ENCODE measurements around the gene PPP1R14B. TPM values are rescaled to one million over a fixed set of nuclear protein-coding genes. Genes with fewer than 3 reads are reported as not detected.

The PPP1R14B gene
- total and polyA plus RNA-seq, 5 donors = 75.3 to 146 (median 99.9) TPM

DNA sequence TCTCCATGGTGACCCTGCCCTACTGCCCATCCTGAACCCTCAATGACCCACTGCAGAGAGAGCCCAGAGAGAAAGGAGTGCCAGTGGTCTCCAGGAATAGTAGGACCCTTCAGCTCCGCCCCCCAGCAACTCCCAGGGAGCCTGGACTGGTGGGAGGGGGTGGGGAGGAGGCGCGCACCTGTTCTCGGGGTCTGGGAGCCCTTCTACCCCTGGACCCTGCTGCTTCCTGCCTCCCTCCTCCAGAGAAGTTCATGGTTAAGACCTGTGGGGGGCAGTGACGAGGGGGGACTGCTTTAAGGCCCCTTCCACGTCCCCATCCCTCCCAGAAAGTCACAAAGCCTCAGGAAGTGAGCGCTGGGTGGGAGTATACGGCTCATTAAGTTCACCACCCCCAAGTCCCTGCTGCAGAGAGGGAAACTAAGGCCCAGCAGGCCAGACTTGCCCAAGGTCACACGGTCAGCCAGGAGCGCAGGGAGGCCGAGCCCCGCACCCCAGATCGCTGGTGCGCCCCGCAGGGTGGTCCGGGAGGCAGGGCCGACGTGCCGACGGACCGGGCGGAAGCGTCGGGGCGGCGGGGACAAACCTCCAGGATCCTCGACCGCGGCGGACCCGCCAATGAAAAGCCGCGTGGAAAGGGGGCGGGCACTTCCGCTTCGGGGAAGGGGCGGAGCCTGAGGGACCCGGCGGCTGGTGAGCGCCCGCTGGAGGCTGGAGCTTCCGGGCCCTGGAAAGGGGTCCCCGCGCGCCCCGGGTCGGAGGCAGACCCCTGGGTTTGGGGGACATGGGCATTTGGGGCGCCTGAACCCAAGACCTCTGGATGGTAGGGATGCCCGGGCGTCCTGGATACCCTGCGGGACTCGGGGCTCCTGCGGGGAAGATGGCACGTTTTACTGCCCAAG is 20.9 kb downstream of the PPP1R14B start, which contains the start of the genes NUDT22 and TRPT1:
NUDT22 (plus strand) TSS at position 667 of the 899 bp plus-strand sequence. CDS start 379 bp downstream, outside the sequence.
TRPT1 (minus strand) TSS at position 579 of the 899 bp plus-strand sequence; CDS start at position 253, 326 bp downstream.
- intact Hi-C loops (cut with DNase I) = no loop called here
- Histone ChIP-seq H3K9me3 (ENCODE audit: control insufficient read depth, low read length) (no peaks in the 10 kb centered on the region), H3K27me3 (ENCODE audit: control insufficient read depth, insufficient read depth) (no peaks in the 10 kb centered on the region), H3K27ac (ENCODE audit: low read length) (peak within 1 kb of the TSS; percentile 92), H3K4me1 (ENCODE audit: control insufficient read depth, insufficient read depth, low read length) (peaks cover 5% of the 10 kb centered on the region), H3K4me3 (ENCODE audit: low read length) (peak within 1 kb of the TSS; percentile 56)
- DNase-seq (peak; percentile 92 to 97 (median 96)), ATAC-seq (peak; percentile 82 to 84)
- whole genome bisulfite sequencing = under 1% methylated on average over 54 of the region's 54 CpGs

GRCh38 chr11:64224891-64225607 is 21.7 kb downstream of the PPP1R14B start:
- DNase-seq (peak in 2 of 3 donors; percentile 41 to 61), ATAC-seq (peak in 1 of 2 donors; percentile 1)
- Histone ChIP-seq H3K4me3 (ENCODE audit: low read length) (peak overlapping the region; percentile 56), H3K27ac (ENCODE audit: low read length) (peak overlapping the region; percentile 92), H3K9me3 (ENCODE audit: control insufficient read depth, low read length) (no peaks in the 10 kb centered on the region), H3K4me1 (ENCODE audit: control insufficient read depth, insufficient read depth, low read length) (peaks cover 5% of the 10 kb centered on the region), H3K27me3 (ENCODE audit: control insufficient read depth, insufficient read depth) (no peaks in the 10 kb centered on the region)
- 58% methylated on average over 22 of the region's 22 CpGs for WGBS
- intact Hi-C loops (cut with DNase I) = no loop called here

- peak in 1 of 3 donors; percentile 57 for DNase-seq
- no peak overlapping the region for H3K4me3 ChIP-seq (ENCODE audit: low read length)
Observed at GRCh38 chr11:64224151-64224890, 22.4 kb downstream of the PPP1R14B start.

DNA sequence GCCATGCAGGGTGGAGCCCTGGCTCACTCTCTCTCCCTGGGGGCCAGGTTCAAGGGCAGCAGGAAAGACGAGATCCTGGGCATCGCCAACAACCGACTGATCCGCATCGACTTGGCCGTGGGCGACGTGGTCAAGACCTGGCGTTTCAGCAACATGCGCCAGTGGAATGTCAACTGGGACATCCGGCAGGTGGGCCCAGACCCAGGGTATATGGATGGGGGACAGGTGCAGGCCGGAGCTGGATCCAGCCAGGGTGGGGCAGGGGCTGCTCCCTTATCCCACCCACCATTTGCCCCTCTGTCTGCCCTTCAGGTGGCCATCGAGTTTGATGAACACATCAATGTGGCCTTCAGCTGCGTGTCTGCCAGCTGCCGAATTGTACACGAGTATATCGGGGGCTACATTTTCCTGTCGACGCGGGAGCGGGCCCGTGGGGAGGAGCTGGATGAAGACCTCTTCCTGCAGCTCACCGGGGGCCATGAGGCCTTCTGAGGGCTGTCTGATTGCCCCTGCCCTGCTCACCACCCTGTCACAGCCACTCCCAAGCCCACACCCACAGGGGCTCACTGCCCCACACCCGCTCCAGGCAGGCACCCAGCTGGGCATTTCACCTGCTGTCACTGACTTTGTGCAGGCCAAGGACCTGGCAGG is 23.6 kb downstream of the PPP1R14B start:
- WGBS = 76% methylated on average over 24 of the region's 24 CpGs
- Histone ChIP-seq H3K4me1 (ENCODE audit: control insufficient read depth, insufficient read depth, low read length) (peaks cover 5% of the 10 kb centered on the region), H3K27ac (ENCODE audit: low read length) (no peak overlapping the region), H3K9me3 (ENCODE audit: control insufficient read depth, low read length) (no peaks in the 10 kb centered on the region), H3K4me3 (ENCODE audit: low read length) (no peak overlapping the region), H3K27me3 (ENCODE audit: control insufficient read depth, insufficient read depth) (no peaks in the 10 kb centered on the region)
- DNase-seq = peak in 2 of 3 donors; percentile 68 to 70
- no peak for ATAC-seq
- intact Hi-C loops (cut with DNase I) = no loop called here

More at GRCh38 chr11:64224151-64224890, 22.4 kb downstream of the PPP1R14B start:
- 94% methylated on average over 17 of the region's 17 CpGs for WGBS
- no peak overlapping the region for H3K27ac ChIP-seq (ENCODE audit: low read length)
- peaks cover 5% of the 10 kb centered on the region for H3K4me1 ChIP-seq (ENCODE audit: control insufficient read depth, insufficient read depth, low read length)
- no peaks in the 10 kb centered on the region for H3K9me3 ChIP-seq (ENCODE audit: control insufficient read depth, low read length)
- intact Hi-C loops (cut with DNase I) = no loop called here
- ATAC-seq = no peak
- no peaks in the 10 kb centered on the region for H3K27me3 ChIP-seq (ENCODE audit: control insufficient read depth, insufficient read depth)

DNA sequence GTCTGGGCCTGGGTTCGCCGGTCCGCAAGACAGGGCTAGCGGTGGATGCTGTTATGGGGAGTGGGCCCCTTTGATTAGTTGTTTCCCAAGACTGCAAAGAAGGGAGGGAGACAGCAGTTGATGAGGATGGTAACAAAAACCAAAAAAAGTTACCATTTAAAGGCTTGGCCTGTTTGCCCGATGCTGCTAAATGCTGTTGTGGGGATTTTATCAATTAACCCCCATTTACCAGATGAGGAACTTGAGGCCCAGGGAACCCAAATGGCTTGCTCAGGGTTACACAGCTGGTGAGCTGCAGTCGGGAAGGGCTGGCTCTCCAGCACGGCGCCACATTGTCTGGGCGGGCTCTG is 24.1 kb downstream of the PPP1R14B start:
- 72% methylated on average over 9 of the region's 9 CpGs for WGBS
- Histone ChIP-seq H3K27ac (ENCODE audit: low read length) (no peak overlapping the region), H3K4me1 (ENCODE audit: control insufficient read depth, insufficient read depth, low read length) (peaks cover 5% of the 10 kb centered on the region), H3K27me3 (ENCODE audit: control insufficient read depth, insufficient read depth) (no peaks in the 10 kb centered on the region), H3K9me3 (ENCODE audit: control insufficient read depth, low read length) (no peaks in the 10 kb centered on the region), H3K4me3 (ENCODE audit: low read length) (no peak overlapping the region)
- peak in 1 of 3 donors; percentile 25 for DNase-seq
- intact Hi-C loops (cut with DNase I) = no loop called here
- no peak for ATAC-seq

- DNase-seq = peak in 1 of 3 donors; percentile 63
- no peaks in the 10 kb centered on the region for H3K27me3 ChIP-seq (ENCODE audit: control insufficient read depth, insufficient read depth)
- H3K4me1 ChIP-seq (ENCODE audit: control insufficient read depth, insufficient read depth, low read length) = peaks cover 5% of the 10 kb centered on the region
- WGBS = 88% methylated on average over 14 of the region's 14 CpGs
- no peaks in the 10 kb centered on the region for H3K9me3 ChIP-seq (ENCODE audit: control insufficient read depth, low read length)
- intact Hi-C loops (cut with DNase I) = no loop called here
- H3K4me3 ChIP-seq (ENCODE audit: low read length) = no peak overlapping the region
- no peak overlapping the region for H3K27ac ChIP-seq (ENCODE audit: low read length)
- ATAC-seq = no peak
Observed at GRCh38 chr11:64220798-64221197, 25.9 kb downstream of the PPP1R14B start.

DNA sequence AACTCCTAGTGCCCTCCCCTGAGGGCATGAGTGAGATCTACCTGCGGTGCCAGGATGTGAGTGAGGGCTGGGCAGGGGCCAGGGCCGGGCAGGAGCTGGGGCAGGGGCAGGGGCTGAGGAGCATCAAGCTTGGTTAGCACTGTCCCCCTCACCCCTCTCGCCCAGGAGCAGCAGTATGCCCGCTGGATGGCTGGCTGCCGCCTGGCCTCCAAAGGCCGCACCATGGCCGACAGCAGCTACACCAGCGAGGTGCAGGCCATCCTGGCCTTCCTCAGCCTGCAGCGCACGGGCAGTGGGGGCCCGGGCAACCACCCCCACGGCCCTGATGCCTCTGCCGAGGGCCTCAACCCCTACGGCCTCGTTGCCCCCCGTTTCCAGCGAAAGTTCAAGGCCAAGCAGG is 26.5 kb downstream of the PPP1R14B start:
- intact Hi-C loops (cut with DNase I) = no loop called here
- DNase-seq (peak in 1 of 3 donors; percentile 39), ATAC-seq (peak in 1 of 2 donors; percentile 3)
- Histone ChIP-seq H3K27ac (ENCODE audit: low read length) (no peak overlapping the region), H3K9me3 (ENCODE audit: control insufficient read depth, low read length) (no peaks in the 10 kb centered on the region), H3K4me3 (ENCODE audit: low read length) (no peak overlapping the region), H3K4me1 (ENCODE audit: control insufficient read depth, insufficient read depth, low read length) (peaks cover 3% of the 10 kb centered on the region), H3K27me3 (ENCODE audit: control insufficient read depth, insufficient read depth) (no peaks in the 10 kb centered on the region)
- 91% methylated on average over 17 of the region's 17 CpGs for WGBS

DNA sequence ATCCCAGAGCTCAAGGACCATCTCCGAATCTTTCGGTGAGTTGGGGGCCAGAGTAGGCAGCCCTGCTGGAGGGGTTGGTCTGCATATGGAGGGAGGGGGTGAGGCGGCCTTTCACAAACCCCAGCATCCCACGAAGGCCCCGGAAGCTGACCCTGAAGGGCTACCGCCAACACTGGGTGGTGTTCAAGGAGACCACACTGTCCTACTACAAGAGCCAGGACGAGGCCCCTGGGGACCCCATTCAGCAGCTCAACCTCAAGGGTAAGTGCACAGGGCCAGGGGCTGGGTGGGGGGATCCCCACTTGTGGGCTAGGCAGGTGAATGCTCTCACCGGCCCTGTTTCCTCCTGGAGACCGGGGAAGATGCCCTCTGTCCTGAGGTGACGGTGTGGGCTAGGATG is 27.0 kb downstream of the PPP1R14B start:
- DNase-seq (peak in 1 of 3 donors; percentile 52), ATAC-seq (no peak)
- Histone ChIP-seq H3K4me3 (ENCODE audit: low read length) (no peak overlapping the region), H3K27me3 (ENCODE audit: control insufficient read depth, insufficient read depth) (no peaks in the 10 kb centered on the region), H3K4me1 (ENCODE audit: control insufficient read depth, insufficient read depth, low read length) (no peaks in the 10 kb centered on the region), H3K27ac (ENCODE audit: low read length) (no peak overlapping the region), H3K9me3 (ENCODE audit: control insufficient read depth, low read length) (no peaks in the 10 kb centered on the region)
- intact Hi-C loops (cut with DNase I) = no loop called here
- 90% methylated on average over 10 of the region's 10 CpGs for WGBS

GRCh38 chr11:64219354-64219684 is 27.4 kb downstream of the PPP1R14B start:
- no peak overlapping the region for H3K27ac ChIP-seq (ENCODE audit: low read length)
- no peak overlapping the region for H3K4me3 ChIP-seq (ENCODE audit: low read length)
- no peaks in the 10 kb centered on the region for H3K9me3 ChIP-seq (ENCODE audit: control insufficient read depth, low read length)
- ATAC-seq (peak; percentile 5), DNase-seq (peak in 1 of 3 donors; percentile 57)
- intact Hi-C loops (cut with DNase I) = no loop called here
- 83% methylated on average over 7 of the region's 7 CpGs for WGBS
- H3K27me3 ChIP-seq (ENCODE audit: control insufficient read depth, insufficient read depth) = no peaks in the 10 kb centered on the region
- no peaks in the 10 kb centered on the region for H3K4me1 ChIP-seq (ENCODE audit: control insufficient read depth, insufficient read depth, low read length)

GRCh38 chr11:64218628-64219353 is 28.0 kb downstream of the PPP1R14B start:
- H3K9me3 ChIP-seq (ENCODE audit: control insufficient read depth, low read length) = no peaks in the 10 kb centered on the region
- intact Hi-C loops (cut with DNase I) = no loop called here
- peak in 1 of 3 donors; percentile 57 for DNase-seq
- WGBS = 75% methylated on average over 11 of the region's 11 CpGs
- H3K4me1 ChIP-seq (ENCODE audit: control insufficient read depth, insufficient read depth, low read length) = no peaks in the 10 kb centered on the region
- H3K4me3 ChIP-seq (ENCODE audit: low read length) = no peak overlapping the region
- peak in 1 of 2 donors; percentile 8 for ATAC-seq
- no peak overlapping the region for H3K27ac ChIP-seq (ENCODE audit: low read length)
- H3K27me3 ChIP-seq (ENCODE audit: control insufficient read depth, insufficient read depth) = no peaks in the 10 kb centered on the region

All from right cardiac atrium (tissue), 5 donors.